Ovary (tissue), 3 donors: Measurements from ENCODE around the gene DHCR24.

ENCODE experiments used
- EP300 ChIP-seq: sonication (generic); formaldehyde crosslinking; IDR thresholded peaks from one replicate; pipeline ENCODE4 v1.6.1; 2017; ENCODE audit warnings: antibody characterized with exemption
- POLR2A ChIP-seq: fragments of 450-650 bp; IDR thresholded peaks from one replicate; pipeline ENCODE4 v1.6.1; 2017; ENCODE audit warnings: antibody characterized with exemption, mild to moderate bottlenecking, moderate library complexity
- TF ChIP-seq, protein P1 (sequence below), 3 donors: fragments of 450-650 bp in 2 of 3; fragments of 200-600 bp in 1 of 3; IDR thresholded peaks; one replicate each; pipeline versions ENCODE4 v1.5.1 to v1.8.0; 2016 to 2022; ENCODE audit warnings: antibody characterized with exemption in 3 of 3, mild to moderate bottlenecking in 1 of 3
- donor health status: DM: no; HTN: no; CAD: no.

DNA sequence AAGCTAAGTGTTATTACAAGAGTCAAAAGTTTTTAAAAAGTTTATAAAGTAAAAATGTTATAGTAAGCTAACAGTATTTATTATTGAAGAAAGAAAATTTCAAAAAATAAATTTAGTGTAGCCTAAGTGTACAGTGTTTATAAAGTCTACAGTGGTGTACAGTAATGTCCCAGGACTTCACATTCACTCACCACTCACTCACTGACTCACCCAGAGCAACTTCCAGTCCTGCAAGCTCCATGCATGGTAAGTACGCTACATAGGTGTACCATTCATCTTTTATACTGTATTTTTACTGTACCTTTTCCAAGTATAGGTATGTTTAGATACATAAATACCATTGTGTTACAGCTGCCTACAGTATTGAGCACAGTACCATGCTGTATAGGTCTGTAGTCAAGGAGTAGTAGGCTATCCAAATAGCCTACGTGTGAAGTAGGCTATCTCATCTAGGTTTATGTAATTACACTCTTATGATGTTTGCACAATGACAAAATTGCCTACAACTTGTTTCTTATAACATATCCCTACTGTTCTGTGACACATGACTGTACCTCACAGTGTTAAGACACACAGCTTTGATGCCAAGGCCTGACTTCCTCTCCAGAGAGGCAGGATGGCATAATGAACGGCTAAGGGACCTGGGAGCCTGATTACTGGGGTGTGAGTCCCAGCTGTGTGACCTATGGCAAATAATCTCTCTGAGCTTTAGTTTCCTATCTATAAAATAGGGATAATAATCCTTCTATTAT, 12.7 kb downstream of the DHCR24 start:
- TF ChIP-seq, protein P1, sequence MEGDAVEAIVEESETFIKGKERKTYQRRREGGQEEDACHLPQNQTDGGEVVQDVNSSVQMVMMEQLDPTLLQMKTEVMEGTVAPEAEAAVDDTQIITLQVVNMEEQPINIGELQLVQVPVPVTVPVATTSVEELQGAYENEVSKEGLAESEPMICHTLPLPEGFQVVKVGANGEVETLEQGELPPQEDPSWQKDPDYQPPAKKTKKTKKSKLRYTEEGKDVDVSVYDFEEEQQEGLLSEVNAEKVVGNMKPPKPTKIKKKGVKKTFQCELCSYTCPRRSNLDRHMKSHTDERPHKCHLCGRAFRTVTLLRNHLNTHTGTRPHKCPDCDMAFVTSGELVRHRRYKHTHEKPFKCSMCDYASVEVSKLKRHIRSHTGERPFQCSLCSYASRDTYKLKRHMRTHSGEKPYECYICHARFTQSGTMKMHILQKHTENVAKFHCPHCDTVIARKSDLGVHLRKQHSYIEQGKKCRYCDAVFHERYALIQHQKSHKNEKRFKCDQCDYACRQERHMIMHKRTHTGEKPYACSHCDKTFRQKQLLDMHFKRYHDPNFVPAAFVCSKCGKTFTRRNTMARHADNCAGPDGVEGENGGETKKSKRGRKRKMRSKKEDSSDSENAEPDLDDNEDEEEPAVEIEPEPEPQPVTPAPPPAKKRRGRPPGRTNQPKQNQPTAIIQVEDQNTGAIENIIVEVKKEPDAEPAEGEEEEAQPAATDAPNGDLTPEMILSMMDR (IDR thresholded peaks at IDR 0.05) = no peak
- no peak for TF ChIP-seq POLR2A
- no peak for TF ChIP-seq EP300
